ENCODE measurements around the gene SDCCAG8. TPM values are rescaled to one million over a fixed set of nuclear protein-coding genes. Genes with fewer than 3 reads are reported as not detected.

Gene SDCCAG8
- polyA plus RNA-seq, 3 donors from 2014 or later: 11.9 to 20.3 (median 14.0) TPM

GRCh38 chr1:243397613-243398321 is 141.9 kb downstream of the SDCCAG8 start:
- Mint-ChIP-seq H3K9me3 (no peaks in the 10 kb centered on the region), H3K36me3 (peaks cover 0 to 15% (median 0%) of the 10 kb centered on the region in 3 donors), H3K4me3 (no peak overlapping the region), H3K4me1 (no peaks in the 10 kb centered on the region), H3K27me3 (ENCODE audit: low read depth in 3 of 3) (no peaks in the 10 kb centered on the region), H3K27ac (no peak overlapping the region)
- no peak for DNase-seq

DNA sequence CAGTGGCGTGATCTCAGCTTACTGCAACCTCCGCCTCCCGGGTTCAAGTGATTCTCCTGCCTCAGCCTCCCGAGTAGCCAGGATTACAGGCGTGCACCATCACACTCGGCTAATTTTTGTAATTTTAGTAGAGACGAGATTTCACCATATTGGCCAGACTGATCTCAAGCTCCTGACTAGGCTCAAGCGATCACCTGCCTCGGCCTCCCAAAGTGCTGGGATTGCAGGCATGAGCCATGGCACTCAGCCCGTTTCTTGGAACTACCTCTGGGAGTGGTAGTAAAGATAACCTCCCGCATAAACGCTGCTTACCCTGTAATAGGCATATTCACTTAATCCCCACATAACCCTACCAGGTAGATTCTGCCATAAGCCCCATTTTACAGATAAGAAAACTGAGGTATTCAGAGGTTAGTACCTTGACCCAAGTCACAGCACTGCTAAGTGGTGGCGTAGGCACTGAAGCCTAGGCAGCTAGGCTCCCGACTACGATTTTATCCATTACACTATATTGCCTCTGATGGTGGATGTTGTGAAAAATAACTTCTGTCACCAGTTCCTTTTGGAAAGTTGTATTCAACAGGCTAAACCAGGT is 143.8 kb downstream of the SDCCAG8 start:
- no peak for DNase-seq
- no peaks in the 10 kb centered on the region for H3K9me3 Mint-ChIP-seq
- H3K4me3 Mint-ChIP-seq: no peak overlapping the region
- peaks cover 0 to 15% (median 0%) of the 10 kb centered on the region in 3 donors for H3K36me3 Mint-ChIP-seq
- H3K27me3 Mint-ChIP-seq (ENCODE audit: low read depth in 3 of 3): no peaks in the 10 kb centered on the region
- H3K27ac Mint-ChIP-seq: no peak overlapping the region
- no peaks in the 10 kb centered on the region for H3K4me1 Mint-ChIP-seq

- Mint-ChIP-seq H3K27me3 (ENCODE audit: low read depth in 3 of 3) (no peaks in the 10 kb centered on the region), H3K4me1 (no peaks in the 10 kb centered on the region), H3K27ac (no peak overlapping the region), H3K9me3 (no peaks in the 10 kb centered on the region), H3K36me3 (peaks cover 0 to 4% (median 0%) of the 10 kb centered on the region in 3 donors), H3K4me3 (no peak overlapping the region)
- no peak for DNase-seq
Observed at GRCh38 chr1:243402868-243403267, 147.0 kb downstream of the SDCCAG8 start.

DNA sequence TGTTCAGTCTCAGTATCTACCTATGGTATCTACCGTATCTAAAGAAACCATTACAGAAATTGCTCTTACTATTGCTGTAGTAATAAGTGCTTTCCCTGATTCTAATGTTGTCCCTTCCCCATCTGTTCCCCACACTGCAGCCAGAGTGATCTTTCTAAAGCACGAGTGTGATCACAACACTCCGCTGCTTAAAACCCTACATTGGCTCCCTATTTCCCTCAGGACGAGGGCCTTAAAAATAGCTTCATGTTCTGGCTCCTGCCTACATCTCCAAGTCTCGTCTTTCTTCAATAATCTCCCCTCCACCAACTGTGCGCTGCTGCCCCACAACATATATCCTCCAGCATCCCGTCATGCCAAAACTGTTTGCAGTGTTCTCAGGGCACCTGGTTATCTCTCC is 150.6 kb downstream of the SDCCAG8 start:
- DNase-seq: no peak
- H3K36me3 Mint-ChIP-seq: peaks cover 0 to 4% (median 0%) of the 10 kb centered on the region in 3 donors
- no peak overlapping the region for H3K4me3 Mint-ChIP-seq
- no peaks in the 10 kb centered on the region for H3K9me3 Mint-ChIP-seq
- H3K27ac Mint-ChIP-seq: no peak overlapping the region
- H3K27me3 Mint-ChIP-seq (ENCODE audit: low read depth in 3 of 3): no peaks in the 10 kb centered on the region
- H3K4me1 Mint-ChIP-seq: no peaks in the 10 kb centered on the region

- H3K4me1 Mint-ChIP-seq: no peaks in the 10 kb centered on the region
- peaks cover 0 to 3% (median 0%) of the 10 kb centered on the region in 3 donors for H3K36me3 Mint-ChIP-seq
- H3K4me3 Mint-ChIP-seq: no peak overlapping the region
- no peak for DNase-seq
- H3K27me3 Mint-ChIP-seq (ENCODE audit: low read depth in 3 of 3): no peaks in the 10 kb centered on the region
- H3K27ac Mint-ChIP-seq: no peak overlapping the region
- no peaks in the 10 kb centered on the region for H3K9me3 Mint-ChIP-seq
Observed at GRCh38 chr1:243407284-243408018, 151.6 kb downstream of the SDCCAG8 start.

DNA sequence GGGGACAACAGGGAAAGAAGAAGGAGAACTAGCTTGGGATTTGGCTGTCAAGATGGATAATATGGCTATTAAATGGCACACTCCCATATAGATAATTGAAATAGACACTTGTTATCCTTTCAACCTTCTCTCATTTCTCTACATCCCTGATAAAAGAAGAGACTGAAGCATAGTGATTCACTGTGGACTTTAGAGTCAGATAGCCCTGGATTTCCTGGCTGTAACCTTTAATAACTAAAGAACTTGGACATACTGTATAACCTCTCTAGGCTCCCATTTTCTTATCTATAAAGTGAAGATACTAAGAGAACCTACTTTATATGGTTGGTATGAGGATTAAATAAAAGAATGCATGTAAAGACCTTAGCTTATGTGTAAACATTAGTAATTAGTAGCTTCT is 152.6 kb downstream of the SDCCAG8 start:
- no peak overlapping the region for H3K4me3 Mint-ChIP-seq
- H3K27me3 Mint-ChIP-seq (ENCODE audit: low read depth in 3 of 3): no peaks in the 10 kb centered on the region
- DNase-seq: no peak
- H3K36me3 Mint-ChIP-seq: no peaks in the 10 kb centered on the region
- H3K4me1 Mint-ChIP-seq: no peaks in the 10 kb centered on the region
- no peaks in the 10 kb centered on the region for H3K9me3 Mint-ChIP-seq
- H3K27ac Mint-ChIP-seq: no peak overlapping the region

DNA sequence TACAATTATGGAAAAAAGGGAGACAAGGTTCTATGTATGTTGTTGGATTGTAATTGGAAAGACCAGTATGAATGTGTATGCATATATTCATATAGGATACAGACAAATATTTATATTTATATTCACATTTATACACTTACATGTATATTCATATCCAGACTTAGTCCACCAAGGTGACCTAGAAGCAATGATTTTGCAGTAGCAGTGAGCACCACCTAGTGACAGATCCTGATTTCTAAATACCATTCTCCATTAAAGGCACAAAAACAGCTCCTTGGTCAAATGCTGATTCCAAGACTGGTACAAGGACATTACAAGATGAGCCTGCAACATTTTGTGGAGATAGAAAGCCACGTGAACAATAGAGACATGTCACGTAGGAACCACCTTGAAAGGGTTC is 153.4 kb downstream of the SDCCAG8 start:
- H3K4me3 Mint-ChIP-seq: no peak overlapping the region
- DNase-seq: no peak

DNA sequence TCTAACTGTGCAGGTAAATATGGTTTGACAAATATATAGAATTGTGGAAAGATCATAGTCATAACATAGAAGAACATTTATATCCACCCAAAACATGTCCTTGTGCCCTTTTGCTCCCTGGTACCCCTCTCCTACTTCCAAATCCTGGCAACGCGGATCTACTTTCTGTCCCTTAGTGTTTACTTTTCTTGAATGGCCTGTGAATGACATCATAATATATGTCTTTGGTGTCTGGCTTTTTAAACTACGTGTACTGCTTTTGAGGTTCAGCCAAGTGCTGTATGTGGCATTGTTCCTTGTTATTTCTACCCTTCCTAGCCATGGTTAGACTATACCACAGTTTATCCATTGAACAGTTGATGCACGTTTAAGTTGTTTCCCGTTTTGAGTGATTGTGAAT is 155.6 kb downstream of the SDCCAG8 start:
- Mint-ChIP-seq H3K9me3 (no peaks in the 10 kb centered on the region), H3K27me3 (ENCODE audit: low read depth in 3 of 3) (no peaks in the 10 kb centered on the region), H3K36me3 (peaks cover 0 to 6% (median 3%) of the 10 kb centered on the region in 3 donors), H3K27ac (no peak overlapping the region), H3K4me1 (peaks cover 0 to 3% of the 10 kb centered on the region in 2 donors), H3K4me3 (no peak overlapping the region)
- DNase-seq: no peak

More for the DNA sequence above, 153.4 kb downstream of the SDCCAG8 start:
- Mint-ChIP-seq H3K9me3 (no peaks in the 10 kb centered on the region), H3K27ac (no peak overlapping the region), H3K27me3 (ENCODE audit: low read depth in 3 of 3) (no peaks in the 10 kb centered on the region), H3K36me3 (no peaks in the 10 kb centered on the region), H3K4me1 (peaks cover 0 to 3% of the 10 kb centered on the region in 2 donors)

- no peak overlapping the region for H3K4me3 Mint-ChIP-seq
- H3K27ac Mint-ChIP-seq: no peak overlapping the region
Observed at GRCh38 chr1:243413431-243414151, 157.8 kb downstream of the SDCCAG8 start.

GRCh38 chr1:243414152-243414494 is 158.3 kb downstream of the SDCCAG8 start:
- Mint-ChIP-seq H3K27me3 (ENCODE audit: low read depth in 3 of 3) (no peaks in the 10 kb centered on the region), H3K4me3 (no peak overlapping the region), H3K27ac (no peak overlapping the region), H3K9me3 (no peaks in the 10 kb centered on the region), H3K36me3 (peaks cover 0 to 10% (median 3%) of the 10 kb centered on the region in 3 donors), H3K4me1 (peaks cover 0 to 3% of the 10 kb centered on the region in 2 donors)
- no peak for DNase-seq

More at GRCh38 chr1:243413431-243414151, 157.8 kb downstream of the SDCCAG8 start:
- no peak for DNase-seq
- Mint-ChIP-seq H3K9me3 (no peaks in the 10 kb centered on the region), H3K36me3 (peaks cover 0 to 10% (median 3%) of the 10 kb centered on the region in 3 donors), H3K27me3 (ENCODE audit: low read depth in 3 of 3) (no peaks in the 10 kb centered on the region), H3K4me1 (peaks cover 0 to 3% of the 10 kb centered on the region in 2 donors)

DNA sequence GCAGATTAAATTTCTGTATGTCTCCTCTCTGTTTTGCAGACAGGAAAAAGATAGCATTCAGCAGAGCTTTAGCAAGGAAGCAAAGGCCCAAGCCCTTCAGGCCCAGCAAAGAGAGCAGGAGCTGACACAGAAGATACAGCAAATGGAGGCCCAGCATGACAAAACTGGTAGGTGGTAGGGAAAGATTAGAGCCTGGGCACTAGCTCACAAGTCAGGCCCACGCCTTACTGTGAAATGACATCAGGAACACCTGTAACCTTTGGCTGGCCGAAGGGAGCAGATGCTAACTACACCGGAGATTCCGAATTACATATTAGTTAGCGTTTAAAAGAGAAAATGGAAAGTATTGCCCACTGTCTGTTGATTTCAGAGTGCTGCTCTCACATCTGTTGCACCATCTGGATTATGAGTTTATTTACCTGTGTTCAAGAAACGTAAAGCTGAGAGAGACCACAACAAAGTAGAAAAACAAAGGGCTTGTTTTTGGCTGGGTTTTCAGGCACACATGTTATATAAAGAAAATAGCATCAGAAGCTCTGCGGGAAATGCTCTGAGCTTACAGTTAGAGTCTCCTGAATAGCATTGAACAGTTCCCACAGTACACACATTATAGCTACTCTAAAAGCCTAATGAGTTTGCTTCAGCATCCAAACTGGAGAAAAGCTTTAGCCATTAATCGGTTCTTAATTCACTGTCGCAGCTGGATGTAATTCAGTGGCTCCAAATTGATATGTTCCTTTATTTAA is 160.0 kb downstream of the SDCCAG8 start:
- peaks cover 0 to 10% (median 9%) of the 10 kb centered on the region in 3 donors for H3K36me3 Mint-ChIP-seq
- H3K4me1 Mint-ChIP-seq: peaks cover under 1 to 3% of the 10 kb centered on the region in 2 donors
- H3K27ac Mint-ChIP-seq: no peak overlapping the region
- DNase-seq: no peak
- H3K9me3 Mint-ChIP-seq: no peaks in the 10 kb centered on the region
- H3K4me3 Mint-ChIP-seq: no peak overlapping the region
- no peaks in the 10 kb centered on the region for H3K27me3 Mint-ChIP-seq (ENCODE audit: low read depth in 3 of 3)

GRCh38 chr1:243416495-243416894 is 160.7 kb downstream of the SDCCAG8 start:
- no peak overlapping the region for H3K27ac Mint-ChIP-seq
- peaks cover 7 to 8% of the 10 kb centered on the region in 2 donors for H3K4me1 Mint-ChIP-seq
- DNase-seq: no peak
- H3K27me3 Mint-ChIP-seq (ENCODE audit: low read depth in 3 of 3): no peaks in the 10 kb centered on the region
- H3K4me3 Mint-ChIP-seq: no peak overlapping the region
- H3K36me3 Mint-ChIP-seq: peaks cover 0 to 10% (median 9%) of the 10 kb centered on the region in 3 donors
- no peaks in the 10 kb centered on the region for H3K9me3 Mint-ChIP-seq
